DLD1 (cell line): ENCODE results near the gene MSI2.

Experiments
- in situ Hi-C: cut with HindIII; loops from 2 replicates; pipeline ENCODE4 v1.10.0; 2017; ENCODE audit warnings: low sequenced_read_pairs

Gene MSI2

GRCh38 chr17:57429966-57430365, 173.6 kb downstream of the MSI2 start:
- in situ Hi-C loops: no loop called here

GRCh38 chr17:57431415-57431814, 175.1 kb downstream of the MSI2 start:
- in situ Hi-C loops: no loop called here

- in situ Hi-C loops: no loop called here
Observed at GRCh38 chr17:57432507-57433277, 176.4 kb downstream of the MSI2 start.

- in situ Hi-C loops: no loop called here
Observed at GRCh38 chr17:57433452-57433851, 177.1 kb downstream of the MSI2 start.

GRCh38 chr17:57434361-57434760, 178.0 kb downstream of the MSI2 start:
- in situ Hi-C loops: no loop called here

- in situ Hi-C loops: no loop called here
Observed at GRCh38 chr17:57436565-57436964, 180.2 kb downstream of the MSI2 start.

GRCh38 chr17:57438066-57438731, 181.9 kb downstream of the MSI2 start:
- in situ Hi-C loops: no loop called here

- in situ Hi-C loops: no loop called here
Observed at GRCh38 chr17:57439651-57440050, 183.3 kb downstream of the MSI2 start.

GRCh38 chr17:57440522-57441269, 184.4 kb downstream of the MSI2 start:
- in situ Hi-C loops: no loop called here

- in situ Hi-C loops: no loop called here
Observed at GRCh38 chr17:57441270-57441600, 184.9 kb downstream of the MSI2 start.

- in situ Hi-C loops: no loop called here
Observed at GRCh38 chr17:57442401-57442823, 186.1 kb downstream of the MSI2 start.

GRCh38 chr17:57442914-57443571, 186.7 kb downstream of the MSI2 start:
- in situ Hi-C loops: no loop called here

- in situ Hi-C loops: no loop called here
Observed at GRCh38 chr17:57443781-57444180, 187.5 kb downstream of the MSI2 start.

GRCh38 chr17:57444682-57445450, 188.5 kb downstream of the MSI2 start:
- in situ Hi-C loops: no loop called here

GRCh38 chr17:57445772-57446472, 189.6 kb downstream of the MSI2 start:
- in situ Hi-C loops: no loop called here

GRCh38 chr17:57447357-57447989, 191.2 kb downstream of the MSI2 start:
- in situ Hi-C loops: no loop called here

GRCh38 chr17:57447990-57448758, 191.9 kb downstream of the MSI2 start:
- in situ Hi-C loops: no loop called here

- in situ Hi-C loops: no loop called here
Observed at GRCh38 chr17:57448759-57449283, 192.5 kb downstream of the MSI2 start.
